CD4-positive, alpha-beta T cell treated with Interleukin-17A for 1 hour (primary cell): ENCODE results near the gene RAB3IL1.

ENCODE experiments used
- DNase-seq: peaks from one replicate; pipeline ENCODE4 v3.0.0-alpha.2; 2020

Gene RAB3IL1

DNA sequence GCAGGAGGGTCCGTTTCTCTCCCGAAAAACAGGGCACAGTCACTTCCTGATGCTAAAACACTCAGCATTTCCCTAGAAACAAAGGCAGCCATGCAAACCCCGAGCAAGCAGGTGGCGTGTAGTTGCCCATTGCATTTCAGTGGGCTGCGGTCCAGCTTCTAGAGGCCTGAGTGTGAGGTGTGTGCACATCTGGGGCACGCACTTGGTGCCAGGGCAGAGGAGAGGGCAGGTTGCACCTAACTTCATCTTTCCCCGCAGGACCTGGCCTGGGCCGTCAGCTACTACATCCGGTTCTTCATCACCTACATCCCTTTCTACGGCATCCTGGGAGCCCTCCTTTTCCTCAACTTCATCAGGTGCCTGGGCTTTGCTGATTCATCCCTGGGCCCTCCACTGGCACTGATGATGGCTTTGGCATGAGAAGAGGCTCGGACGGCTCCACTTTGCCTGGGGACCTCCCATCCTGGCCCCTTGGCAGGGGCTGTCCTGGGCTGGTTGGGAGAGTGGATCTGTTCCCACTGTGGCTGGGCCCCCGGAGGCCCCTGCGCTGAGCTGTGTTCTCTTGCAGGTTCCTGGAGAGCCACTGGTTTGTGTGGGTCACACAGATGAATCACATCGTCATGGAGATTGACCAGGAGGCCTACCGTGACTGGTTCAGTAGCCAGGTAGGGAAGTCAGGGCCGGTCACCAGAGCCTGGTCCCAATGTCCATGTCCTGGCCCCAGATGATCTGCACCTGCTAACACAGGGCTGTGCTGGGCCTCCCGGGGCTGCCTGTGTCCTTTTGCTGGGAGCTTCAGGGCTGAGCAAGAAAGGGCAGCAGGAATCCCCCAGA, 54.4 kb downstream of the RAB3IL1 start:
- DNase-seq = no peak

GRCh38 chr11:61861634-61862033, 55.7 kb downstream of the RAB3IL1 start:
- DNase-seq = no peak

- no peak for DNase-seq
These were observed 57.1 kb downstream of the RAB3IL1 start for GRCh38 chr11:61860054-61860903.

GRCh38 chr11:61855939-61856680, 61.3 kb downstream of the RAB3IL1 start:
- no peak for DNase-seq

DNA sequence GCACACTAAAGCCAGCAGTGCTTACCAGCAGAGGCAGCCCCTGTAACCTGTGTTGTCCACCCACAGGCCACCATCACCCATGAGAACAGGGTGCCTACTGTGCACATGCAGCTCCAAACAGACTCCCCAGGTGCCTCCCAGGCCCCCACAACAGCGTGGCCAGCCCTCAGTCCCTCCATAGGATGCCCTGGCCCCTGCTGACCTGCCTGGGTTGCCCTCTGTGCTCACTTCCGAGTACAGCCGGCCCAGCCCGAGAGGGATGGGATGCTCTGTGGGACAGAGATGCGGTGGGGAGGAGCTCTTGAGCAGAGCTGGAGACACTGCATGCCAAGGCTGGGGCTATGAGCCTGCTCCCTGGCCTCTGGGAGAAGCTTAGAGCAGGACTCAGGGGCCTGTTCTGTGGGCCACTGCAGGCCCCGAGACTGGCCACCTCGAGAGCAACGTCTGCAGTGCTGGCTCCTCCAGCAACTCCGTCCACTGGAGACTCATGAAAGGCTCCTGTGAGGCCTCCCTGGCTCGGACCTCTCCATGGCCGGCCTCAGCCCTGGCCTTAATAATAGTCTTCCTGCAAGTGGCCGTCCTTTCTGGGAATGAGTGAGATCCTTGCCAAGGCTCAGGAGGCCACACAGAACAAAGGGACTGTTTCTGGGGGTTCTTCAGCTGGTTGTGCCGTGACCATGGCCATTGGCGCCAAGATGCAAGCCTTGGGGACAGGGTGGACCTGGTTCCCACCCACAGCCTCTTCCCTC, 62.2 kb downstream of the RAB3IL1 start:
- DNase-seq = no peak

GRCh38 chr11:61854206-61854895, 63.0 kb downstream of the RAB3IL1 start:
- no peak for DNase-seq

DNA sequence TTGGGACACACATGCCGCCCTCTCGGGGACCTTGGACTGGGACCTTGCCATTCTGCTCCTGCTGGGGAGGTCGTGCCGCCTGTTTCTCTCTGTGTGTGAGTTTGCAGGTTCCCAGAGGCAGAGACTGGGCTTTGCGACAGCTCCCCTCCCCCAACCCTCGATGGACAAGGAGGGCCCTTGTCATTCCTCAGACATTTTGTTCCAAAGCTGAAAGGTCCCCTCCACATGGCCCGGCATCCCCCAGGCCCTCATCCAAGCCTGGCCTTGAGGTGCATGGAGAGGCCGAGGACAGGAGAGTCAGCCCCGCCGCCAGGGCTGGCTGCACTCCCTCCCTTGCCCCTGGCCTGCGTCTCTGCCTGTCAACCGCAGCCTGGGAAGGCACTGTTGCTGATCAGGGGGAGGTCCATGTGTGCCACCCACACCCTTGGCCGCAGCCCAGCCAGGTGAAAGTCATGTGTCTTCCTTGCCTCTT, 63.6 kb downstream of the RAB3IL1 start:
- DNase-seq = no peak

DNA sequence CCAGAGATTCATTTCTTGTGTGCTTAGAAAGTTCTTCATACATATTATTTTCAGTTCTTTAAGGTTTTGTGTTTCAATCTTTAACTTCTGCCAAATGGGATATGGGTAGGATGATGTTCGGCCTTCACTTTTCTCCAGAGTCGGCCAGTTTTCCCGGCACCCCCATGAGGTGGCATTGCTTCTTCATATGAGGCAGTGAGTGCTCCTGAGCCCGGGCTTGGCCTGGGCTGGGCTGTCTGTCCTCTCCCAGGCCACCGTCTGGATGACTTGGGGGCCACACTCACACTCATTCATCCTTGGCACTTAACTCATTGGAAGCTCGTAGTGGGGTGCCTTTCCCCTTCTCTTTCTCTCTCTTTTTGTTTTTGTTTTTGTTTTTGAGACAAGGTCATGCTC, 65.5 kb downstream of the RAB3IL1 start:
- DNase-seq = no peak

GRCh38 chr11:61851113-61851899, 66.1 kb downstream of the RAB3IL1 start:
- DNase-seq = no peak

- no peak for DNase-seq
These were observed 66.7 kb downstream of the RAB3IL1 start for GRCh38 chr11:61850687-61851086.

GRCh38 chr11:61848631-61849030, 68.7 kb downstream of the RAB3IL1 start:
- DNase-seq = no peak

GRCh38 chr11:61847914-61848581, 69.3 kb downstream of the RAB3IL1 start:
- DNase-seq = no peak
